GM18868 (cell line): ENCODE data around the gene SMAD7.

Experiments
- ATAC-seq: cut with Tn5 transposase; IDR thresholded peaks from one replicate; pipeline ENCODE4 v1.9.1; 2021; ENCODE audit warnings: mild to moderate bottlenecking, moderate library complexity; ENCODE audit not compliant: unreplicated experiment

The SMAD7 gene

GRCh38 chr18:48950536-48951447, at the start of gene SMAD7:
Gene SMAD7, minus strand, starts transcription at chr18:48950965. Its CDS starts 541 bp downstream, at chr18:48950424.
- ATAC-seq, result no peak

- no peak for ATAC-seq
Observed at GRCh38 chr18:48999569-48999968, 48.8 kb upstream of the SMAD7 start.

GRCh38 chr18:48997985-48998831, 47.4 kb upstream of the SMAD7 start:
- no peak for ATAC-seq

DNA sequence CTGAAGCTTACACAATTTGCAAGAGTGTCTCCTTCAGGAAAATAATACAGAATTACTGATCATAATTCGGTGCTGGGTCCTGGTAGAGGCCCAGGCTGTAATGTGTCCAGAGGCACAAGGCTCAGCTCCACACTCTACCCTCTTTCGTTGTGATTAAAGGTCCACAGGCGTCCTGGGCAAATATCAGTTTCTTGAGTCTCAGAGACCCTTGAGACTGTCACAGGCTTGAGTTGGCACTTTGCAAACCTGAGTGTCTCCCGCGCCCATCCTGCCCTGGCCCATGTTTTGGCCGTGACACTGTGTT, 46.9 kb upstream of the SMAD7 start:
- ATAC-seq, result no peak

DNA sequence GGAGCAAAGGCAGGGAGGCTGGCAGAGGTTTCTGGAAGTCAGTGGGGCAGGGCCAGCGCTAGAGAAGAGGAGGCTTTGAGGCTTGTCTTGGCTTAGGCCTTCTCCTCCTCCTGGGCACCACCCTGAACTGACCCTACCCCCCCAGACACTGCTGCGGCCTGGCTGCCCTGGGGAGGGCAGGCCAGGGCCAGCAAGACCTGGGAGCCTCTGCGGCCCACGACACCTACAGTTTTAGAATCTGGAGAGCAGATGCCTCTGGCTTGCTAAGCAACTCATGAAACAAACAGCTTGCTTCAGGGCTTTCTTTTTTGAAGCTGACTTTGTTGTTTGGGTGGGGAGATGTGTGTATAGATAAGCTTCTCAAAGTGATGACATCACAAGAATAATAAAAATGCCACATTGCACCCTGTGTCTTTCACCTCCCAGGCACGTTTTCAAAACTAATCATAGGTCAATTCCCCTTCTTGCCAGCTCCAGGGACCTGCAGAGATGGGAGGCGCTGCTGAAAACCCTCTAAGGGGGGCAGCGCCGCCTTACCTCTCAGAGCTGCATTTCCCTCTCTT, 46.2 kb upstream of the SMAD7 start:
- no peak for ATAC-seq

DNA sequence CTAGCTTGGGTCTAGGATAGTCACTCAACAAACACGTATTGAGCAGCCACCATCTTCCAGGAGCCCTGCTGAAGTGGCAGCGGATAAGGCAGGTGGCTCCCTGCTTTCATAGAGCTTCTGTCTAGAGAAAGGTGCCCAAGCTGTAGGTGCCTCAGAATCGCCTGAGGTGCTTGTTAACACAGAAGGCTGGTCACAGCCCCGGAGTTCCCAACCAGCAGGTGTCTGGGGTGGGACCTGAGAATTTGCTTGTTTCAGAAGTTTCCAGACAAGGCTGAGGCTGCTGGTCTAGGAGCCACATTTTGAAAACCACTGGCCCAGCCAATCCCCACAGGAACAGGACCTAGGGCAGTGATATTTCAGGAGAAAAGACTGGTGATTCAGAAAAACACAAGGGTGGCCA, 45.3 kb upstream of the SMAD7 start:
- ATAC-seq, result no peak

DNA sequence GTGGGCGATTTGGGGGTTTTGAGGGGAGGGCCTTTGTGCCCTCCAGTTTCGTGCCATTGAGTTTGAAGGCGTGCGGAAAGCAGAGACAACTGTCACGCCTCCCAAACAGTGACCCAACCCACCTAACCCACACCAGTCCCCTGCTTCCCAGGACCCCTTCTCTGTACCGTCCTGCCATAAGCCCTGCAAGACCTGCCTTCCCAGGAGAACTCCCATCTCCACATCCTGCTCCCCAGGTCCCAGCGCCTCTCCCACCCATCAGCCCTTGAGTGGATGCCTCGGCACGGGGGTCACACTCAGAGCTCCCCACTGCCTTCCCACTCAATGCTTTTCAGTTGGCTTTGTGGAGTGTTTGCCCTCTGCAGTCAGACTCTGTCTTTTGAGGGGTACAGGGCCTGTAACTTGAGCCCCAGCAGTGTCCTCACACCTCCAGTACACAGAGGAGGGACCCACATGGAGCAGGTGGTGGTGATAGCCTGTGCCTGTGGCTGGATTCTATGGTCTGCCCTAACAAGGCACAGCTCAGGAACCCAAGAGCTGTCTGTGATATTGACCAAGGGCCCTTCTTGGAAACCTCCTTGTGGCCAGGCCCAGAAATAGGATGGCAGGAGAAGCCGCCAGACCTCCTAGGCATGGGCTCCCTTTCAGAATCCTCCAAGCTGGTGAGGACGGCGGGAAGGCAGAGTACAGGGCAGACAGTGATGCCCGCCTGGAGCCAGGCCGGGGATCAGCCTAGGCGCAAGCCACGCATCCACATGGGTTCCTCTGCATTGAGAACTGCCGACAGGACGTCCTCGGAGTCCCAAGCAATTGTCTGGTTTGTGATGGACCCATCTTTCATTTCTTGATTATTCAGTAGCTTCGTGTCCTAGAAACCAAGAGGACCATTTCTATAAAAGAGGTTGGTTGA, 44.4 kb upstream of the SMAD7 start:
- no peak for ATAC-seq

DNA sequence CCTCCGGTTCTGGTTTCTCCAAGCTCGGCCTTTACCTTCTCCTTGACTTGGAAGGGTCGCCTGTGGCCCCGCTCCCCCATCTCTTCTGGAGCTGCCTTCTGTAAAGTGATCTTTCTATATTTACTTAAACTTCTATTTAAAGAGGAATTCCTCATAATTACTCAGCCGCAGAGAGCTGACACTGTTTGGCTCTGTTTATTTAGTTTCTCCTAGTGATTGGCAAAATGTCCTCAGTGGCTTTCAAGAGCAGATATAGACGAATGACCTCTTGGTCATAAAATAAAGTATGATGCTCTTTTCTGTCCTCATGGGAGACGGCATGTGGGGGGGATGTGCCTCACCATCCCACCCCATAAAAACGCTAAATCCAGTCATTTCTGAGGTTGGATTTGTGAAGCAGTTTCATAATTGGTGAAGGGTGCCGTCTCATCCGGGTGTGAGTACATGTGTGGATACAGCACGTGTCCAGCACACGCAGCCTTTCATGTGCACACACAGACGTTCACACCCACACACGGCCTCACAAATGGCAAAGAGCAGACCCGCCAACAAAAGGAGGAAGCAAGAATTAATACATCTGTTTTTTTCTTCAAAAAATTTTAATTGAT, 43.4 kb upstream of the SMAD7 start:
- ATAC-seq, result no peak

- ATAC-seq, result no peak
Observed at GRCh38 chr18:48993586-48993985, 42.8 kb upstream of the SMAD7 start.

DNA sequence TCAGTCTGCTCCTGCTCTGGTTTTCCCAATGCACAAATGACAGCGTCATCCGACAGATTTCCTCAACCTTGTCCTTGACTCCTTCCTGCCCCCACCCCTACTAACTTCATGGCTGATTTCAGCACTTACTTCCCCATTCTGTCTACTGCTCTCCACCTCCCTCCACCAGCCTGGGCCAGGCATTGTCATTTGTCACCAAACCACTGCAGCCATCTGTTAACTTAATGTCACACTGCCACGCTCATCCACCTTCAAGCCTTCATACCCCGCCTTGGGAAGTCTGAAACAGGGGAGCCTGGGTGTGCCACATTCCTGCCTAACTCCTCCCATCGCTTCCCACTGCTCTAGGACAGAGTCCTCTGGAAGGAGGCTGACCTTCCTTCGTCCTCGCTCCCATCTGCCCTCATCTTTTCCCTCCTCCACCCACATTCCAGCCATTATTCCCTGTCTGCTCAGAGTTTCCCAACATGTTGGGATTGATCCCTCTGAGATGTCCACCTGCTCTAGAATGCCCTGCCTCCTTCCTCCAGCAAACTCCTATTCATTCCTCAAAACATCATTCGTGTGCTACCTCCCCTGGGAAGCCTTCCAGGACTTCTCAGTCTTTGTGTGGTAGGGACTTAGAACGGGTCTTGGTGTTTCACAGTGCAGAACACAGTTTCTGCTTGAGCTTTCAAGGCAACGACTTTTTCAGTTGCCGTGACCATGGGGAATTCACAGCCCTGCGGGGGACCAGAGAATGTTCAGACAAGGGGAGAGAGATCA, 42.2 kb upstream of the SMAD7 start:
- ATAC-seq, result peak; percentile 81

DNA sequence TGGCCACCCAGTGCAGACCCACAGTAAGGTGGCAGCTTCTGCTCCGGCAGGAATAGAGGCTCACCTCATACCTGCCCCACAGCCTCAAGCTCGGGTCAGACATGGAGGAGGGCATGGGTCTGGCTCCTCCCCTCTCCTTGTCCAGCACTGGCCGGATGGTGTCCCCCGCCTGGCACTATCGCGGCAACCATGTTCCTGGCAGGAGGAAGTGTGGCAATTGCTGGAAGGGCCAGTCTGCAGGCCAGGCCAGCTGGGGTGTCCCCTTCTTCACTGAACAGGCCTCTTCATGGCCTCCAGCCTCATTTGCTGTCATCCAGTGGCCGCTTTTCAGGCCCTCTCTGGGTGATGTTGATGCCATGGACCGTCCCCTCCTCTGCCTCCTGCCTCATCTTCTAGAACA, 41.4 kb upstream of the SMAD7 start:
- ATAC-seq, result no peak

DNA sequence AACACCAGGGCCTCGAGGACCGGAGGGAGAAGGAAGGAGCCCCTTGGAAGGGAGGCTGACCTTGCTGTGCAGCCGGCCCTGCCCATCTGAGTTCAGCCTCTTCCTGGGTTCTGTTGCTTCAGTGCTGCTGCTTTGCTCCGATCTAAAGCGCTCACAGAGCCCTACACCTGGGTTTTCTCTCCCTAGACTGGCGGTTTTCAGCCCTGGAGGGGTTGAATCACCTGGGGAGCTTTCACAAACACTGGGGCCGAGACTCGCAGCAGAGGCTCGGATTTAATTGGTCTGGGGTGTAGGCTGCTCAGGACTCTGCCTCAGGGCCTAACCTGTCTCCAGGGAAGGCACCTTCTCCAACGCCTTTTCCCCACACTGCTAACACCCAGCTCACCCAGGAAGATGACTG, 40.9 kb upstream of the SMAD7 start:
- no peak for ATAC-seq

GRCh38 chr18:48991319-48991660, 40.5 kb upstream of the SMAD7 start:
- ATAC-seq, result no peak

DNA sequence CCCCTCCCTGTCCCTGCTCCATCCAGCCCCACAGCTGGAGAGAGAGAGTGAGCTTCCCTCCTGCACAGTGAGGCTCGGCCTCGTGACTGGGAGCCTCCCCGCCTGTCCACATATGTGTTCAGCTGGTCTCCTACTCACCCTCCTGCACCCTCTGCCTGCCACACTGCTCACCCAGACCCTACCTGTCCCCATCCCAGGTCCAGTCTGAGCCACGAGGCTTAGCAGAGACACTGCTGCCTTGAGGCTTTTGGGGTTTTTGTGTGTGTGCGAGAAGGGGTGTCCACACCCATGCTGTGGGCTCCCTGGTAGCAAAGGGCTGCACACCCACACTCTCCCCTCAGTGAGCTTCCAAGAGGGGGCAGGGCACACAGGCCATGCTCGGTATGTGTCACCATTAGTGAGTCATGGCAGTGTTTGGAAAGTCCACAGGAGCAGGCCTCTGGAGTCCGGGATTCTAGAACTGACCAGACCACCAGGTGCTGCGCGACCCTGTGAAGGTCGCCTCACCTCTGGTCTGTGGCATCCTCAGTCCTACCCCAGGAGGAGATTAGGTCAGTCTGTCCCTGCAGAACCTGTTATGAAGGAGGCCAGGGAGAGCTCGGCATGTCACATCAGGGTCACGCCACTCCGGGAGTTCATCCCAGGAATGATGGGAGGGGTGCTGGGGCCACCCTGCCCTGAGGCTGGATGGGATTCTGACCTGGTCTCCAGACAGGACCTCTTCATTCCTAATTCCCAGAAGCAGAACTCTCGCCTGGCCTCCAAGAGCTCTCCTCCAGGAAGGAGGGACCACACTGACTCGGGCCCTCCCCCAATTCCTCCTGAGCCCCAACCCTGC, 39.9 kb upstream of the SMAD7 start:
- no peak for ATAC-seq

DNA sequence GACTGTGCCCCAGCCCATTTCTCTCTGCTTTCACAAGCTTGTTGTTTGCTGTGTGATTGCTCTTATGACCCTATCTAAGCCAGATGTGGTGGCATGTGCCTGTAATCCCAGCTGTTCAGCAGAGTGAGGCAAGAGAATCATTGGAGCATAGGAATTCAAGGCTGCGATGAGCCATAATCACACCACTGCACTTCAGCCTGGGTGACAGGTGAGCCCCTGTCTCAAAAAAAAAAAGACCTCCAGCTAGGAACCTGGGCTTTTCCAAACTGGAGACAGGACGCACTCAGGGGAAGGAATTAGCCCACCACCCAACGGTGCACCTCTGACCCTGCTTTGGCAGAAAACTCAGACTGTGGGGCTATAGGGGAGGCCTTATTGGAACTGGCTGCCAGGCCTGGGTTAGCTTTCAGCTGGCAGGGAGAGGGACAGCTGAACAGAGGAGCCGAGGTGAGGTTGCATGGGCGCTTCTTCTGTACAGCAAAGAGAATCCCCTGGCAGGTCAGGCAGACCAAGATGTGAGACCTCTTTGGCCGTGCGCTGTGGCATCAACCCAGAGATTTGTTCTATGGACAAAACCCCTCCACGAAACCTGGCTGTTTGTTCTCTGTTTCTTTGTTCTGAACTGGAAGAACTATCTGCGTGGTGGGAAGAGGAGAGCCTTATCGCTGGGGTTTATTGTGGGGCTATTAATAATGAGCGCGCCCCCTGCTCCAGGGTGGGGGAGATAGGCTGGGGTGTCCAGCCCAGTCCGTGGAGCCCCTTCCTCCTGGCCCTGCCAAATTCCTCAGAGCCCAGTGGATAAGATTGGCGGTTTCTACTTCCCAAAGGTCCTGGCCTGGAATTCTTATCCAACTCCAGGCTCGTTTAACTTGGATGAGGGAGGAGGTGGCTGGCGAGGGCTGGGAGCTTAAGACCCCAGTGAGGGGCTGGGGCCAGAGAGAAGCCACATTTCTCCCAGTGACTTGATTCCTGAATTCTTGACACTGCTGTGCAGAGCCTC, 38.8 kb upstream of the SMAD7 start:
- ATAC-seq, result no peak

- ATAC-seq, result no peak
Observed at GRCh38 chr18:48988508-48989303, 37.9 kb upstream of the SMAD7 start.

- no peak for ATAC-seq
Observed at GRCh38 chr18:48987821-48988220, 37.1 kb upstream of the SMAD7 start.
